H1 (cell line): ENCODE data around the gene C19orf12. TPM values are rescaled to one million over a fixed set of nuclear protein-coding genes. Genes with fewer than 3 reads are reported as not detected.

Experiments used
- BCL11A ChIP-seq, 2 experiments: IDR thresholded peaks; one replicate each; pipeline ENCODE4 v1.6.1; 2011; ENCODE audit warnings: low read depth in 2 of 2, low read length in 2 of 2, mild to moderate bottlenecking in 2 of 2
- POU5F1 ChIP-seq: IDR thresholded peaks from 2 replicates; pipeline ENCODE4 v1.6.1; 2011; ENCODE audit warnings: low read depth, mild to moderate bottlenecking, low read length, moderate library complexity
- RFX5 ChIP-seq: IDR thresholded peaks from 2 replicates; pipeline ENCODE4 v1.6.1; 2011; ENCODE audit warnings: low read depth, low read length, improper control_type of control experiment, borderline replicate concordance
- SIX5 ChIP-seq: IDR thresholded peaks from 2 replicates; pipeline ENCODE4 v1.6.1; 2011; ENCODE audit warnings: mild to moderate bottlenecking, low read depth, low read length
- SRF ChIP-seq: IDR thresholded peaks from 2 replicates; pipeline ENCODE4 v1.6.1; 2011; ENCODE audit warnings: mild to moderate bottlenecking, low read depth, low read length, moderate library complexity
- polyA plus RNA-seq, 7 experiments: library from polyadenylated mRNA; depleted of rRNA in 3 of 7; stranded (reverse) in 5 of 7; unstranded in 2 of 7; fragments of >200 nt in 5 of 7; fragments of 200-250 nt in 2 of 7; gene quantifications; 1 replicate in 5 of 7; 2 replicates in 1 of 7; 4 replicates in 1 of 7; pipeline versions ENCODE4 v1.2.1 to v1.2.3, GENCODE V29; 2011 to 2013; ENCODE audit warnings: missing spikeins in 2 of 7, mixed read lengths in 2 of 7
- total RNA-seq: library from RNA; stranded (reverse); fragmentation: NEBNext Ultra II Directional; extraction: Animal tissue kit (Norgen Biotek cat#: 25700); gene quantifications from 2 replicates; pipeline ENCODE4 v1.2.1, GENCODE V29; 2021
- TF ChIP-seq, protein P1 (sequence below): IDR thresholded peaks from 2 replicates; pipeline ENCODE4 v1.6.1; 2011; ENCODE audit warnings: low read length, improper control_type of control experiment

Gene C19orf12
- total and polyA plus RNA-seq, 2 of the 8 experiments (the other 6 are each of a cell fraction or from before 2014, with no cell fraction given), result 10.7 to 11.9 TPM

DNA sequence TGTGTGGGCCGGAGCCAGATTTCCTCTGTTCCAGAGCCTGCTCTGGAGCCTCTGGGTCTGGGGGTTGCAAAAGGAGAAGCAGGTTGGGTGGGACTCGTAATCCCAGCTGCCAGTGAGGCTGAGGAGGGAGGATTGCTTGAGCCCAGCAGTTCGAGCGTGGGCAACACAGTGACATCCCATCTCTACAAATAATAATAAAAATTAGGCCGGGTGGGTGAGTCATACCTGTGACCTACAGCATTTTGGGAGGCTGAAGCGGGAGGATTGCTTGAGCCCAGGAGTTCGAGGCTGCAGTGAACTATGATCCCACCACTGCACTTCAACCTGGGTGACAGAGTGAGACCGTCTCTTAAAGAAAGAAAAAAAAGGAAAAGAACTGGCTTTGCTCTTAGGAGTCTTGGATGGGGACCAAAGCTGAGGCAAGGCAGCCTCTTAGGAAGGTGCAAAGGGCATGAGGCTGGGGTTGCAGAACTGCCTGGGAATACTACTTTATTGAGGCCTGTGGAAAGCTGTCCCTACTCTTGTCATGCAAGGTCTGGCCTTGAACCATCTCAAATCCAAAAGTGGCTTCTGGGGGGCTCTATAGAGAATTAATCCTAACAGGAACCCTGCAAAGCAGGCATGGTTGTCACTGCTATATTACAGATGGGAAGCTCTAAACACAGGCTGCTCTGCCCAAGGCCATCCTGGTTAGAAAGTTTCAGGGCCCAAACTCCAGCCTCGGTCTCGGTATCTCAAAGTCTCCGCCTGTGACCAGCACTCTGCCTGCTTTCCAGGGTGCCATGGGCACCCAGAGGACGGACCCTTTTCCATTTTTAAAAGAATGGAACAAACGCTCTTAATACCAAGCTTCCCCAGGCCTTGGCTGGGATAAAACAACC, 880 bp upstream of the C19orf12 start (continued):
- TF ChIP-seq, protein P1, sequence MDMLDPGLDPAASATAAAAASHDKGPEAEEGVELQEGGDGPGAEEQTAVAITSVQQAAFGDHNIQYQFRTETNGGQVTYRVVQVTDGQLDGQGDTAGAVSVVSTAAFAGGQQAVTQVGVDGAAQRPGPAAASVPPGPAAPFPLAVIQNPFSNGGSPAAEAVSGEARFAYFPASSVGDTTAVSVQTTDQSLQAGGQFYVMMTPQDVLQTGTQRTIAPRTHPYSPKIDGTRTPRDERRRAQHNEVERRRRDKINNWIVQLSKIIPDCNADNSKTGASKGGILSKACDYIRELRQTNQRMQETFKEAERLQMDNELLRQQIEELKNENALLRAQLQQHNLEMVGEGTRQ, result no peak
- TF ChIP-seq SRF (no peak), RFX5 (no peak), BCL11A (IDR thresholded peaks at IDR 0.05; ENCODE audit: low read depth in 2 of 2, low read length in 2 of 2) (no peak), SIX5 (no peak), POU5F1 (no peak)
